ENCODE measurements around the gene TDRD7. TPM values are rescaled to one million over a fixed set of nuclear protein-coding genes. Genes with fewer than 3 reads are reported as not detected.

The TDRD7 gene
- total RNA-seq, 2 experiments from 2014 or later: 3.7 to 4.0 TPM

- no peak for DNase-seq
- no peak for TF ChIP-seq CTCF (IDR thresholded peaks at IDR 0.05)
- intact Hi-C loops (cut with micrococcal nuclease): no loop called here
- Mint-ChIP-seq H3K36me3 (ENCODE audit: low read depth) (no peaks in the 10 kb centered on the region), H3K27ac (no peak overlapping the region), H3K4me1 (ENCODE audit: low read depth) (no peaks in the 10 kb centered on the region), H3K27me3 (peaks cover 27% of the 10 kb centered on the region), H3K9me3 (no peaks in the 10 kb centered on the region), H3K4me3 (no peak overlapping the region)
- ChIA-PET CTCF (interaction anchor here (1.0 kb wide), 1 partner anchor 79 kb away, joined by 3 read pairs; no protein-coding TSS in a partner anchor), POLR2A (interaction anchor here (0.7 kb wide), 1 partner anchor 16 kb away, joined by 3 read pairs; no protein-coding TSS in a partner anchor)
- ATAC-seq: no peak
These were observed 107.6 kb downstream of the TDRD7 start for GRCh38 chr9:97519441-97519970.

DNA sequence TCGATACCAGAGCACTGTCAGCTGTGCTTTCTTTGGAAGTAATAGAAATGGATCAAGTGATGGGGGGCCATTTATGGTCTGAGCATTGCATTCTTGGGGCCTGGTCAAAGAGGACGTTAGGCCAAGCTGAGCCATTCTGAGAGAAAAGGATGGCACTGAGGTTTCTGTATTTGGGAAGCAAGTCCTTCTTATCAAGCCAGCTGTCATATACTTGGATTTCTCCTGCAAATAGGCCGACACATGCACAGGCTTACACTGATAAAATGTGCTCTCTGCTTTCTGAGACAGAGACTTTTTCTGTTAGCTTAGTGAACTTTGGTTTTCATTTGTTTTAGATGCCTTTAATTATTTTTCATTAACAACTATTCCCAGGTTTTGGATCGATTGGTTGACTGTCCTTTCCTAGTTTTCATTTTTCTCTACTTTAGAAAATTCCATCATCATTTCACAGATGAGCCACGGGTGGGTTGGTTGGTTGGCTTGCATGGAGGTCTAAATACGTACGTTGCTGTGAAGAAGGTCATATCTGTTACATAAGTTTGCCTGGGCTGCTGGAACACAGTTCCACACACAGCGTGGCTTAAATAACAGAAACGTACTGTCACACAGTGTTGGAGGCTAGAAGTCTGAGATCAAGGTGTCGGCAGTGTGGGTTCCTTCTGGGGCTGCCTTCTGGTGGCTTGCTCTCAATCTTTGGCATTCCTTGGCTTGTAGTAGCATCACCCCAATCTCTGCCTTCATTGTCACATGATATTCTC lies 109.9 kb downstream of the TDRD7 start:
- CTCF ChIA-PET: no interaction called here
- Mint-ChIP-seq H3K4me1 (ENCODE audit: low read depth) (no peaks in the 10 kb centered on the region), H3K36me3 (ENCODE audit: low read depth) (no peaks in the 10 kb centered on the region), H3K27ac (no peak overlapping the region), H3K9me3 (no peaks in the 10 kb centered on the region), H3K4me3 (no peak overlapping the region), H3K27me3 (peaks cover 23% of the 10 kb centered on the region)
- no peak for DNase-seq
- POLR2A ChIA-PET: no interaction called here
- no peak for ATAC-seq
- intact Hi-C loops (cut with micrococcal nuclease): no loop called here
- no peak for TF ChIP-seq CTCF (IDR thresholded peaks at IDR 0.05)

- no peak for TF ChIP-seq CTCF (IDR thresholded peaks at IDR 0.05)
- Mint-ChIP-seq H3K27ac (no peak overlapping the region), H3K27me3 (peaks cover 4% of the 10 kb centered on the region), H3K4me3 (no peak overlapping the region), H3K36me3 (ENCODE audit: low read depth) (no peaks in the 10 kb centered on the region), H3K9me3 (no peaks in the 10 kb centered on the region), H3K4me1 (ENCODE audit: low read depth) (peaks cover under 1% of the 10 kb centered on the region)
- ATAC-seq (no peak), DNase-seq (no peak)
- ChIA-PET POLR2A (no interaction called here), CTCF (no interaction called here)
- intact Hi-C loops (cut with micrococcal nuclease): no loop called here
These were observed 112.5 kb downstream of the TDRD7 start for GRCh38 chr9:97524424-97524823.

GRCh38 chr9:97525451-97525850 lies 113.6 kb downstream of the TDRD7 start:
- DNase-seq (no peak), ATAC-seq (no peak)
- H3K36me3 Mint-ChIP-seq (ENCODE audit: low read depth): no peaks in the 10 kb centered on the region
- no peaks in the 10 kb centered on the region for H3K27me3 Mint-ChIP-seq
- peaks cover 5% of the 10 kb centered on the region for H3K4me1 Mint-ChIP-seq (ENCODE audit: low read depth)
- ChIA-PET POLR2A (no interaction called here), CTCF (interaction anchor here (0.9 to 1.4 kb wide), 2 partner anchors 56 to 74 kb away, joined by 3 to 5 read pairs; no protein-coding TSS in a partner anchor)
- intact Hi-C loops (cut with micrococcal nuclease): no loop called here
- no peak for TF ChIP-seq CTCF (IDR thresholded peaks at IDR 0.05)
- no peak overlapping the region for H3K27ac Mint-ChIP-seq
- no peaks in the 10 kb centered on the region for H3K9me3 Mint-ChIP-seq
- H3K4me3 Mint-ChIP-seq: no peak overlapping the region

- intact Hi-C loops (cut with micrococcal nuclease): no loop called here
- Mint-ChIP-seq H3K27ac (no peak overlapping the region), H3K4me3 (no peak overlapping the region), H3K4me1 (ENCODE audit: low read depth) (peaks cover 5% of the 10 kb centered on the region), H3K9me3 (no peaks in the 10 kb centered on the region), H3K36me3 (ENCODE audit: low read depth) (no peaks in the 10 kb centered on the region), H3K27me3 (peaks cover 2% of the 10 kb centered on the region)
- POLR2A ChIA-PET: interaction anchor here (0.6 kb wide), 1 partner anchor 82 kb away, joined by 3 read pairs; no protein-coding TSS in a partner anchor
- DNase-seq (no peak), ATAC-seq (no peak)
- CTCF ChIA-PET: no interaction called here
- TF ChIP-seq CTCF (IDR thresholded peaks at IDR 0.05): no peak
These were observed 115.1 kb downstream of the TDRD7 start for GRCh38 chr9:97526895-97527575.

Data from activated CD8-positive, alpha-beta T cell treated with anti-CD3 and anti-CD28 coated beads for 36 hours (primary cell).